K562 (cell line): ENCODE results near the gene C14orf180. TPM values are rescaled to one million over a fixed set of nuclear protein-coding genes. Genes with fewer than 3 reads are reported as not detected.

ENCODE experiments used
- ATAC-seq: fragments of 200-7000 bp; cut with Tn5 transposase; 3 replicates; pipeline ENCODE4 v1.9.1; 2020; ENCODE audit warnings: moderate library complexity
- BruUV-seq: library from RNA; stranded (reverse); fragments of 400-500 nt; replicated peaks from 2 replicates; lab custom pipeline; 2021; lab: Mats Ljungman, UMichigan
- CTCF ChIA-PET: fragments of 300-600 bp; formaldehyde crosslinking; extraction: SDS; loops from one replicate; lab custom pipeline; 2021; ENCODE audit warnings: low intra/inter-chr PET ratio; lab: Yijun Ruan, JAX
- POLR2A ChIA-PET: fragments of 300-600, 350-650 bp; sonication (Branson Sonifier 250); formaldehyde crosslinking; extraction: SDS; loops from one replicate; lab custom pipeline; 2021; ENCODE audit warnings: antibody characterized with exemption, inconsistent platforms; lab: Yijun Ruan, JAX
- DNase-seq, 4 experiments: peaks; one replicate each; pipeline versions ENCODE4 v3.0.0 to v3.0.0-alpha.2; 2011 to 2018; ENCODE audit warnings: low spot score in 3 of 4, mixed read lengths in 3 of 4; ENCODE audit errors: extremely low read depth in 1 of 4
- FAIRE-seq: peaks from 2 replicates; lab custom pipeline; 2011; peaks lifted over from hg19 to GRCh38; lab: Jason Lieb, UNC
- H2AFZ ChIP-seq: 2 replicates; pipeline ENCODE4 v1.6.0; 2011; ENCODE audit warnings: low read depth, low read length, control low read depth, inconsistent platforms
- H3K27ac ChIP-seq: fragments of 200-600 bp; 3 replicates; pipeline ENCODE4 v1.8.0; 2011; ENCODE audit warnings: low read depth, mild to moderate bottlenecking, control low read depth, inconsistent platforms, low read length, moderate library complexity, mixed read lengths; ENCODE audit errors: extremely low read depth
- H3K27me3 ChIP-seq, 2 experiments: fragments of 300-600 bp in 1 of 2; 2 replicates in 1 of 2; 3 replicates in 1 of 2; pipeline versions ENCODE4 v1.6.0 to v1.8.0; 2011; ENCODE audit warnings: inconsistent platforms in 2 of 2, low read length in 2 of 2, mild to moderate bottlenecking in 1 of 2, mixed read lengths in 1 of 2, moderate library complexity in 1 of 2; ENCODE audit not compliant: control insufficient read depth in 2 of 2, insufficient read depth in 2 of 2
- H3K36me3 ChIP-seq: fragments of 300-600 bp; 3 replicates; pipeline ENCODE4 v1.8.0; 2011; ENCODE audit warnings: mild to moderate bottlenecking, low read length, inconsistent platforms; ENCODE audit not compliant: control insufficient read depth, insufficient read depth
- H3K4me1 ChIP-seq, 2 experiments: fragments of 200-600 bp in 1 of 2; replicated peaks in 1 of 2; 2 replicates in 1 of 2; 3 replicates in 1 of 2; pipeline versions ENCODE4 v1.5.1 to v1.8.0; 2011; ENCODE audit warnings: inconsistent platforms in 2 of 2, low read length in 2 of 2, mild to moderate bottlenecking in 1 of 2, mixed read lengths in 1 of 2, moderate library complexity in 1 of 2; ENCODE audit not compliant: control insufficient read depth in 2 of 2, insufficient read depth in 2 of 2
- H3K4me2 ChIP-seq: 2 replicates; pipeline ENCODE4 v1.6.1; 2011; ENCODE audit warnings: low read length, control low read depth, inconsistent platforms, mixed read lengths; ENCODE audit not compliant: insufficient read depth
- H3K4me3 ChIP-seq: fragments of 200-600 bp; sonication (generic), shearing (Covaris generic); 2 replicates; pipeline ENCODE4 v1.5.1; 2016; ENCODE audit warnings: control low read depth, inconsistent platforms
- H3K79me2 ChIP-seq: fragments of 200-600 bp; 3 replicates; pipeline ENCODE4 v1.8.0; 2011; ENCODE audit warnings: low read length, inconsistent platforms; ENCODE audit not compliant: control insufficient read depth, insufficient read depth
- H3K9ac ChIP-seq, 2 experiments: 2 replicates each; pipeline versions ENCODE4 v1.6.0 to v1.6.1; 2011; ENCODE audit warnings: low read depth in 2 of 2, low read length in 2 of 2, control low read depth in 1 of 2, inconsistent platforms in 1 of 2, mild to moderate bottlenecking in 1 of 2, mixed read lengths in 1 of 2; ENCODE audit not compliant: insufficient read depth in 1 of 2
- H3K9me1 ChIP-seq: one replicate; pipeline ENCODE4 v1.6.0; 2011; ENCODE audit warnings: inconsistent platforms, mild to moderate bottlenecking, low read length, moderate library complexity; ENCODE audit not compliant: control insufficient read depth, insufficient read depth
- H3K9me3 ChIP-seq: replicated peaks from 2 replicates; pipeline ENCODE4 v1.5.1; 2011; ENCODE audit warnings: low read depth, low read length, inconsistent platforms; ENCODE audit not compliant: control insufficient read depth, insufficient read depth
- H4K20me1 ChIP-seq: replicated peaks from 2 replicates; pipeline ENCODE4 v1.6.1; 2011; ENCODE audit warnings: low read length, inconsistent platforms, mixed read lengths; ENCODE audit not compliant: control insufficient read depth, insufficient read depth
- AFF4 ChIP-seq: sonication (generic); formaldehyde crosslinking; IDR thresholded peaks from 2 replicates; pipeline ENCODE4 v1.8.0; 2023; ENCODE audit warnings: mild to moderate bottlenecking, missing genetic modification reagents
- MAX ChIP-seq: sonication (generic); formaldehyde crosslinking; IDR thresholded peaks from 2 replicates; pipeline ENCODE4 v1.9.0; 2022; ENCODE audit warnings: mild to moderate bottlenecking, missing genetic modification reagents
- NELFE ChIP-seq: IDR thresholded peaks from 2 replicates; pipeline ENCODE4 v1.6.1; 2011; ENCODE audit warnings: mild to moderate bottlenecking; ENCODE audit not compliant: insufficient read depth, insufficient read length
- PTRF ChIP-seq: fragments of 450-650 bp; IDR thresholded peaks from 2 replicates; pipeline ENCODE4 v1.6.1; 2016; ENCODE audit warnings: mild to moderate bottlenecking, missing genetic modification characterization, missing compliant biosample characterization
- ZNF263 ChIP-seq: sonication (generic); formaldehyde crosslinking; IDR thresholded peaks from 2 replicates; pipeline ENCODE4 v1.8.0; 2022; ENCODE audit warnings: mild to moderate bottlenecking, missing genetic modification reagents, borderline replicate concordance
- WGBS: fragments of 100-300 bp; shearing (Covaris generic); methylation state at CpG from one replicate; pipeline ENCODE4 v1.1.6; 2016; ENCODE audit warnings: low coverage, mixed read lengths; ENCODE audit not compliant: insufficient coverage; ENCODE audit errors: missing lambda C conversion rate; 5-methylcytosine and 5-hydroxymethylcytosine counted together
- in situ Hi-C: fragments of 300-500 bp; cut with MboI; formaldehyde crosslinking; loops from 4 replicates; pipeline ENCODE4 v1.15.0; 2018; ENCODE audit warnings: inconsistent platforms, mixed read lengths
- intact Hi-C: fragments of 100-400 bp; cut with micrococcal nuclease; formaldehyde crosslinking; loops from 2 replicates; pipeline ENCODE4 v1.14.2; 2022
- polyA plus RNA-seq, 8 experiments: library from polyadenylated mRNA; depleted of rRNA in 4 of 8; stranded (reverse) in 5 of 8; unstranded in 3 of 8; fragments of >200 nt; fragmentation: Nextera tagmentation in 2 of 8; fragmentation: Illumina TruSeq in 1 of 8; extraction: Ambion mirVana in 2 of 8; extraction: Trizol in 1 of 8; gene quantifications; 2 replicates each; pipeline versions ENCODE4 v1.2.1 to v1.2.3, GENCODE V29; 2011 to 2014; ENCODE audit warnings: inconsistent platforms in 1 of 8, missing spikeins in 1 of 8
- total RNA-seq, 7 experiments: library from RNA; depleted of rRNA in 6 of 7; stranded (reverse); fragments of >200 nt in 6 of 7; fragmentation: Illumina TruSeq in 2 of 7; extraction: Trizol in 2 of 7; gene quantifications; 2 replicates each; pipeline versions ENCODE4 v1.2.1 to v1.2.3, GENCODE V29; 2011 to 2021; ENCODE audit warnings: low replicate concordance in 1 of 7
- TF ChIP-seq, protein P1 (sequence below), 2 experiments: fragments of 150-350 bp in 1 of 2; IDR thresholded peaks; 2 replicates each; pipeline ENCODE4 v1.6.1; 2012 to 2016; ENCODE audit warnings: low read depth in 2 of 2, low read length in 2 of 2, mild to moderate bottlenecking in 1 of 2, moderate library complexity in 1 of 2

The C14orf180 gene
- total and polyA plus RNA-seq, 9 of the 15 experiments (the other 6 are each of a cell fraction or from before 2014, with no cell fraction given): not detected

- TF ChIP-seq, protein P1, sequence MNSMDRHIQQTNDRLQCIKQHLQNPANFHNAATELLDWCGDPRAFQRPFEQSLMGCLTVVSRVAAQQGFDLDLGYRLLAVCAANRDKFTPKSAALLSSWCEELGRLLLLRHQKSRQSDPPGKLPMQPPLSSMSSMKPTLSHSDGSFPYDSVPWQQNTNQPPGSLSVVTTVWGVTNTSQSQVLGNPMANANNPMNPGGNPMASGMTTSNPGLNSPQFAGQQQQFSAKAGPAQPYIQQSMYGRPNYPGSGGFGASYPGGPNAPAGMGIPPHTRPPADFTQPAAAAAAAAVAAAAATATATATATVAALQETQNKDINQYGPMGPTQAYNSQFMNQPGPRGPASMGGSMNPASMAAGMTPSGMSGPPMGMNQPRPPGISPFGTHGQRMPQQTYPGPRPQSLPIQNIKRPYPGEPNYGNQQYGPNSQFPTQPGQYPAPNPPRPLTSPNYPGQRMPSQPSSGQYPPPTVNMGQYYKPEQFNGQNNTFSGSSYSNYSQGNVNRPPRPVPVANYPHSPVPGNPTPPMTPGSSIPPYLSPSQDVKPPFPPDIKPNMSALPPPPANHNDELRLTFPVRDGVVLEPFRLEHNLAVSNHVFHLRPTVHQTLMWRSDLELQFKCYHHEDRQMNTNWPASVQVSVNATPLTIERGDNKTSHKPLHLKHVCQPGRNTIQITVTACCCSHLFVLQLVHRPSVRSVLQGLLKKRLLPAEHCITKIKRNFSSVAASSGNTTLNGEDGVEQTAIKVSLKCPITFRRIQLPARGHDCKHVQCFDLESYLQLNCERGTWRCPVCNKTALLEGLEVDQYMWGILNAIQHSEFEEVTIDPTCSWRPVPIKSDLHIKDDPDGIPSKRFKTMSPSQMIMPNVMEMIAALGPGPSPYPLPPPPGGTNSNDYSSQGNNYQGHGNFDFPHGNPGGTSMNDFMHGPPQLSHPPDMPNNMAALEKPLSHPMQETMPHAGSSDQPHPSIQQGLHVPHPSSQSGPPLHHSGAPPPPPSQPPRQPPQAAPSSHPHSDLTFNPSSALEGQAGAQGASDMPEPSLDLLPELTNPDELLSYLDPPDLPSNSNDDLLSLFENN (IDR thresholded peaks at IDR 0.05; ENCODE audit: low read depth in 2 of 2, low read length in 2 of 2): no peak
These were observed 21.1 kb upstream of the C14orf180 start (continued) for GRCh38 chr14:104558231-104559027.

DNA sequence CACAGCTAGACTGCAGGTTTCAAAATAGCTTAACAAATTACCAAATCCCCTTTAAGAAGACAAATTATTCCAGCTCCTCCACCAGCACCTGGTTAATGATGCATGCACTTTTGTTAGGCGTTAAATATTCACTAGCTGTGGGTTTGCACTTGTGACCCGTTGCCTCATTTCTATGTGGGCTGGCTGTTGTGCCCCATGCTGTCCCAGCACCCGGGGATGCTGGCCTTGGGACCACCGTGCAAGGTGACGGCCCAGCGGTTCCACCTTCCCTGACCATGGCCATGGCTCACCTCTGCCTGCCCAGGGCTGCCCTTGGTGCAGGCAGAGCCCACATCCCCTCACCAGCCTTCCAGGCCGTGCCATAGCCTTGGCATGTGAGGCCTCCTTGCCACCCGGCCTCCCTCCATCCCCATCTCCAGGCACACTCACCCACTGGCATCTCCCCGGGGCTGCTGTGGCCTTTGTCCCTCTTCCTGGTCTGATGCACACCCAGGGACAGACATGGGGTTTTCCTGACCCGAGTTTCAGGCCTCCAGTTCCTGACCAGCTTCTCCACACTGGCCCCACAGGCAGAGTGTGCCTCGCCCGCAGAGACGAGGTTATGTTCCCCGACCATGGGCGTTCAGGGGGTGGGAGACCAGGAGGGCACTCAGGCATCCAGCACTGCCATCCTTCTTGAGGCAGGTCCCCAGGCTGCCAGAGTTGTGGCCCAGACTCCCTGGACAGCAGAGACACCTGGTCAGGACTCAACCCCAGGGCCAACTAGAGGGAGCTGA is 20.3 kb upstream of the C14orf180 start:
- Histone ChIP-seq H3K27me3 (peaks cover 0 to 13% of the 10 kb centered on the region in 2 experiments; a peak in 1 of 5 replicates), H3K9ac (no peak overlapping the region; a peak in 1 of 4 replicates), H3K9me1 (no peaks in the 10 kb centered on the region), H3K27ac (no peak overlapping the region), H3K4me2 (no peak overlapping the region), H2AFZ (no peak overlapping the region), H4K20me1 (no peaks in the 10 kb centered on the region), H3K79me2 (no peaks in the 10 kb centered on the region), H3K36me3 (no peaks in the 10 kb centered on the region), H3K4me3 (no peak overlapping the region), H3K4me1 (peaks cover 0 to 12% of the 10 kb centered on the region in 2 experiments; a peak in 2 of 5 replicates), H3K9me3 (no peaks in the 10 kb centered on the region)
- no TSS peak for BruUV-seq
- ChIA-PET CTCF (no interaction called here), POLR2A (interaction anchor here (1.4 kb wide), 1 partner anchor 12 kb away, joined by 5 read pairs; no protein-coding TSS in a partner anchor)
- in situ Hi-C loops (no loop called here), intact Hi-C loops (no loop called here)
- TF ChIP-seq NELFE (no peak), PTRF (no peak), AFF4 (CRISPR knock-in tag) (no peak), ZNF263 (CRISPR knock-in tag) (no peak), MAX (CRISPR knock-in tag) (no peak)
- no peak for FAIRE-seq
- ATAC-seq: no peak
- 0% methylated on average over 11 of the region's 15 CpGs for WGBS
- no peak for DNase-seq
